NCI-H1092 (cell line): ENCODE data around the gene MBTD1.
"Not testable (repeated sequence)": the region's sequence is repeated elsewhere in the genome, so short reads cannot be mapped to it uniquely, and the experiment has no call there.

Experiments used
- DNase-seq: peaks from one replicate; lab custom pipeline; 2025; lab: John Stamatoyannopoulos, UW

The MBTD1 gene

GRCh38 chr17:51188271-51188833 is 71.5 kb downstream of the MBTD1 start:
- no peak for DNase-seq

- DNase-seq: no peak
Observed at GRCh38 chr17:51185763-51186332, 74.0 kb downstream of the MBTD1 start.

- no peak for DNase-seq
Observed at GRCh38 chr17:51184124-51184523, 75.7 kb downstream of the MBTD1 start.

DNA sequence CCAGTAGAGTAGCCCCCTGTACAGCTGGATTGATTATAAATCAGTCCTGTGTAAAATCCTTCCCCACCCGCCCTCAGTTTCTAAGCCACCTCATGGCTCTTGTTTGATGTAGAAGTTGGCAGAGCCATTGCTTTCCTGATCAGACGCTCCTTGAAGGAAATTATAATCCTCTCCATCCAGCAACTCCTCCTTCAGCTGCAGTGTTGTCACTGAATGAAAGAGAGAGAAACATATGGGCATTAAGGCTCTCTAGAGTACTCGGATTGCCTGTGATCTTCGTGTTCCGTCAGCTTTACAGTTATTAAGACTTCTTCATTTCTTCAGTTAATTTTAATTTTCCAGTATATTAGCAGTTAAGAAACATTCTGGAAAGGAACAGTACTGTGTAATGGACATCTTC is 79.4 kb downstream of the MBTD1 start:
- DNase-seq: no peak

DNA sequence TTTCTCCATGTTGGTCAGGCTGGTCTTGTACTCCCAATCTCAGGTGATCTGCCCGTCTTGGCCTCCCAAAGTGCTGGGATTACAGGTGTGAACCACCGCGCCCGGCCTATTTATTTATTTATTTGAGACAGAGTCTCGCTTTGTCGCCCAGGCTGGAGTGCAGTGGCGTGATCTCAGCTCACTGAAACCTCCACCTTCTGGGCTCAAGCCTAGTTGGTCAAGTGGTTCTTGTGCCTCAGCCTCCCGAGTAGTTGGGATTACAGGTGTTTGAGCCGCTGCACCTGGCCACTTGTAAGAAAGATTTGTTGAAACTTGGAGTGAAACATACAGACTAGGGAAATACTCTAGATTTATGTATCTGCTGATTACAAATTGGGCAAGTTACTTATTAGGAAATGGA is 87.8 kb downstream of the MBTD1 start:
- DNase-seq: not testable (repeated sequence)

DNA sequence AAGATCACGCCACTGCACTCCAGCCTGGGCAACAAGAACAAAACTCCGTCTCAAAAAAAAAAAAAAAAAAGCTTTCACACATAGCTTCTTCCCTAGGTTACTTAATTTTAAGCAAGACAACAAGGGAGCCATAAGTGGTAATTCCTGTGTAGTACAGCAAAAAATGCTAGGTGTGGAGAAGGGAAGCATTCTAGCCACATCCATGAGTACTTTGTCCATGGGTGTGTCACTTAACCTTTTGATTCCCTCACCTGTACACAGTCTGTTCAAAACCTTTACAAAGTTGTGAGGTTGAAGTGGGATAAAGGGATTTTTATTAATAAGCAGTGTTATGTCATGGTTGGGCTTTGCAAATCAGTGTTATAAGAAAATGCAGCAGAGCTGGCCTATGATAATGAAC is 89.1 kb downstream of the MBTD1 start:
- DNase-seq: no peak

- no peak for DNase-seq
Observed at GRCh38 chr17:51169340-51169739, 90.5 kb downstream of the MBTD1 start.

DNA sequence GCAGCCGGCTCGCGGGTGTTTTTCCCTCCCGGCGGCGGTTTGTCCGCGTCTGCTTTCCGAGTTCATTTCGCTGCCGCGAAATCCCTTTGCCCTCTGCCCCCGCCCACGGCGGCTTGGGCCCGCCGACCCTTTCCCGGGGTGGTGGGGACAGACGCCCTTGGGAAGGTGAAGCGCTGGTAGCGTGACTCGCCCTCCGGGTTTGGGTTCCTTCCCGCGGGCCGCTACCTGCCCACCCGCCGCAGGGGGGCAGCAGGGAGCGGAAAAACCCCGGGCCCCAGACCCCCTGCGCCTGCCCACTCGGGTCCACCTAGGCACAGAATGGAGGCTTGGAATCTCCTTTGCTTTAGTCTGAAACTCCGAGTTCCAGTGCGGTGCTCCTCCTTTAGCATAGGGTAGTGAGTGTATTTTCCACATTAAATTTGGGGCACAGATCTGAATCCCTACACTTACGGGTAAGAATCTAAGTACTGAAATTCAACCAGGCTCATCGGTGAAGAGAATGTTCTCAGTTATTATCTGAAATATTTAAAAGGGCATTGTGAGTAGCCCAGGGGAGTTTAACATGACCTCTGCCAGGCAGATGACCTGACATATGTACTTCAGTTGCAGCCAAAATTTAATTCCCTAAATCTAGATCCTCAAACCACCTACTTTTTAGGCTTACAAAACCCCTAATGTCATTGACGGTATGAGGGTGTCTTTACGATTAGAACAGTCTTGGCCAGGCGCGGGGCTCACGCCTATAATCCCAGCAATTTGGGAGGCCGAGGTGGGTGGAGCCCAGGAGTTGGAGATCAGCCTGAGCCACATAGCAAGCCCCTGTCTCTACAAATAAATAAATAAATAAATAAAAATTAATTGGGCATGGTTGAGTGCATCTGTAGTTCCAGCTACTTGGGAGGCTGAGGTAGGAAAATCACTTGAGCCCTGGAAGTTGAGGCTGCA is 92.6 kb downstream of the MBTD1 start:
- DNase-seq: peak; percentile 18

DNA sequence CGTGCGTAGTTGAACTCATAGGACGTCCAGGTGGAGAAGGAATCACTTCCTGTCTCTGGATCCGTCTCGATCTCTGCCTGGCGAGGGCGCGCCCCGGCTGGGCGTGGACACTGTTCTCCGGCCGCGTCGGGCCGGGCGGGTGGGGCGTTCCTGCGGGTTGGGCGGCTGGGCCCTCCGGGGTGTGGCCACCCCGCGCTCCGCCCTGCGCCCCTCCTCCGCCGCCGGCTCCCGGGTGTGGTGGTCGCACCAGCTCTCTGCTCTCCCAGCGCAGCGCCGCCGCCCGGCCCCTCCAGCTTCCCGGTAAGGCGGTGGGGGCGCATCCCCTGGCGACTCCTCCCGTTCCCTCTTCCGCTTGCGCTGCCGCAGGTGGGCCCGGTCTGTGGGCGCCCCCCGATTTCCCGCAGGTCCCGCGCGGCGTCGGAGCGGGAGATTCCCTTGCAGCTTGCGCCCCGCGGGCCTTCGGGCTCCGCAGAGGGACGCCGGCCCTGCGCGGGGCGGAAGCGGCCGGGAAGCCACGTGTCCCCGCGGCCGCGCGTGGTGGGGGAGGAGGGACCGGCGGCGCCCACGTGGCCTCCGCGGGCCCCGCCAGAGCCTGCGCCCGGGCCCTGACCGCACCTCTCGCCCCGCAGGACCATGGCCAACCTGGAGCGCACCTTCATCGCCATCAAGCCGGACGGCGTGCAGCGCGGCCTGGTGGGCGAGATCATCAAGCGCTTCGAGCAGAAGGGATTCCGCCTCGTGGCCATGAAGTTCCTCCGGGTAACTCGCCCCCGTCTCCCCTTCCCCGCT is 93.5 kb downstream of the MBTD1 start, which contains the start of gene NME2:
TSS of gene NME2 (plus strand) at position 214 of the 789 bp plus-strand sequence. CDS start at position 634, 420 bp downstream.
- peak; percentile 70 for DNase-seq

- DNase-seq: no peak
Observed at GRCh38 chr17:51165680-51166197, 94.1 kb downstream of the MBTD1 start.

- no peak for DNase-seq
Observed at GRCh38 chr17:51164911-51165679, 94.8 kb downstream of the MBTD1 start.

GRCh38 chr17:51161541-51161940 is 98.3 kb downstream of the MBTD1 start:
- DNase-seq: no peak

DNA sequence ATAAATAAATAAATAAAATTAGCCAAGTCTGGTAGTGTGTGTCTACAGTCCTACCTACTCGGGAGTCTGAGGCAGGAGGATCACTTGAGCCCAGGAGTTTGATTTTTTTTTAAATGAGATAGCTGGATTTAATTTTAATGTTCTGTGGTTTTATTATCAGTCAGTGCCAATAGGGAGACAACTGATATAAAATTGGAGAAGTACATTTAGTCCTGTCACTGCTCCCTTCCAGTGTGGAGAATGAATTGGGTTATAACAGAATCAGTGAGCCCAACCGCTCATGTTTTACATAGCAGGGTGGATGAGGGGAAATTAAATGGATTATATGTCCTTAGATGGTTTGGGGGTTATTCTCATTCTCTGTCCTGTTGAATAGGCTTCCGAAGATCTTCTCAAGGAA is 100.2 kb downstream of the MBTD1 start:
- DNase-seq: no peak

DNA sequence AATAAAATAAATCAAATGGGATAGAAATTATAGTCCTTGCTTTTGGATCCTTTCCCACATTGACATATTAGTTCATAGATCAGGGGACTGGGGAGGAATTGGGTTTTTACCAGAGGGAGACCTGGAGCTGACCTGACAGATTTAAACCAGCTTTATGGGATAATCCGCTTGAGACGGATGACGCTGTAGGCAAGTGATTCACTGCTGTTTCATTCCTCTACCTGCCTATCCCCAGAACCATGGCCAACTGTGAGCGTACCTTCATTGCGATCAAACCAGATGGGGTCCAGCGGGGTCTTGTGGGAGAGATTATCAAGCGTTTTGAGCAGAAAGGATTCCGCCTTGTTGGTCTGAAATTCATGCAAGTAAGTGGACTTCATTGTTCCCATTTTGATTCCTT is 104.4 kb downstream of the MBTD1 start:
- no peak for DNase-seq

- no peak for DNase-seq
Observed at GRCh38 chr17:51154176-51154575, 105.7 kb downstream of the MBTD1 start.

DNA sequence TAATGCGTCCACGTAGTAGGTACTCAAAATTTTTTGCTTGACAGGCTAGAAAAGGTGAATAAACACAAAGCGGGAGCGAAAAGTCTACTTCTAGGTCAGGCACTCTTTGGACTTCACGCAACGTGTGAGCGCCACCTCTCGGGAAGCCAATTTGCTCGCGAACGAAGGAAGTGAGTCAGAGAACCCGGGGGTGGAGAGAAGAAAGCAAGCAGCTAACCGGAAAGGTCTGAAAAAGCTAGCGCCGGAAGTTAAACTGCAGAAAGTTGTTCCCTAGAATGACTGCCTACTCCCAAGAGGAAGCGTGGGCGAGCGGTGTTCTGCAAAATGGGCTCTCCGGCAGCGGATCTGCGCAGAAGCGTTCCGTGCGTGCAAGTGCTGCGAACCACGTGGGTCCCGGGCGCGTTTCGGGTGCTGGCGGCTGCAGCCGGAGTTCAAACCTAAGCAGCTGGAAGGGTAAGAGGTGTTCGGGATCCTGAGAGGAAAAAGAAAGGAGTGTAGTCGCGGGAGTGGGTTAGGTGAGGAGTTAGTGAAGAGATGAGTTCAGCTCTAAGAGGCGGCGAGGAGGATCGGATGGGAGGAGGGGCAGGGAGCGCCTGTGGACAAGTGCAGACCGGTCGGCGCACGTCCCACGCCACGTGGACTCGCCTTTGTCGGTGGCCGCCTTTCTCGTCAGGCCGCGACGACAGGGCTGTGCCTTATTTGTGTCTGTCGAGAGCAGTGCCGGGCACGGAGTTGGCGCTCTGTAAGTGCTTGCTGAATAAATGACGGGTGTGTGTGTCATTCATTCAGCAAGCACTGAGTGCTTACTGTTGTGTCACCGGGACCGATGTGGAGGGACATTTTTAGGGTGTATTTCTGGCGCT is 106.4 kb downstream of the MBTD1 start, which contains the start of gene NME1:
TSS of gene NME1 (plus strand) at position 350 of the 863 bp plus-strand sequence. CDS start 2,096 bp downstream, outside the sequence.
- peak; percentile 98 for DNase-seq

- DNase-seq: no peak
Observed at GRCh38 chr17:51152766-51153209, 107.1 kb downstream of the MBTD1 start.

DNA sequence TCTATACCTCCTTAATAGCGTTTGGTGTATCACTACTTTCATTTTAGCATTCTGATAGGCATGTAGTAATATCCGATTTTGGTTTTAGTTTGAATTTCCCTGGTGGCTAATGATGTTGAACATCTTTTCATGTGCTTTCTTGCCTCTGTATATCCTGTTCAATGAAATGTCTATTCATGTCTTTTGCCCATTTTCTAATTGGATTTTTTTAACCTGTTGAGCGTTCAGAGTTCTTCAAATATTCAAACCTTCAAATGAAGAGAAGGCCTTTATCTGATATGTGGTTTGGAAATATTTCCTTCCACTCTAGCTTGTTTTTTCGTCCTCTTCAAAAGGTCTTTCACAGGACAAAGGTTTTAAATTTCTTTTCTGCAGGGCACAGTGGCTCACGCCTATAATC is 108.9 kb downstream of the MBTD1 start:
- no peak for DNase-seq

DNA sequence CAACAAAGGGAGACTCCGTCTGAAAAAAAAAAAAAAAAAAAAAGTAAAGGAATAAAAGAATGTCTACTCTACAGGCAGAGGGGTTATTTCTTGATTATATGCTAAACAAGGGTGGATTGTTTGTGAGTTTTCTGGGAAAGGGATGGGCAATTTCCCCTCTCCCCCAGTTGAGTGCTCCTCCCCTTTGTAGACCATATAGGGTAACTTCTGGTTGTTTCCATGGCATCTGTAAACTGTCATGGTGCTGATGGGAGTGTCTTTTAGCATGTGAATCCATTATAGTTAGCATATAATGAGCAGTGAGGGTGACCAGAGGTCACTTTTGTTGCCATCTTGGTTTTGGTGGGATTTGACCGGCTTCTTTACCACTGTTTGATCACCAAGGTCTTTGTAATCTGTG is 110.7 kb downstream of the MBTD1 start:
- DNase-seq: no peak

DNA sequence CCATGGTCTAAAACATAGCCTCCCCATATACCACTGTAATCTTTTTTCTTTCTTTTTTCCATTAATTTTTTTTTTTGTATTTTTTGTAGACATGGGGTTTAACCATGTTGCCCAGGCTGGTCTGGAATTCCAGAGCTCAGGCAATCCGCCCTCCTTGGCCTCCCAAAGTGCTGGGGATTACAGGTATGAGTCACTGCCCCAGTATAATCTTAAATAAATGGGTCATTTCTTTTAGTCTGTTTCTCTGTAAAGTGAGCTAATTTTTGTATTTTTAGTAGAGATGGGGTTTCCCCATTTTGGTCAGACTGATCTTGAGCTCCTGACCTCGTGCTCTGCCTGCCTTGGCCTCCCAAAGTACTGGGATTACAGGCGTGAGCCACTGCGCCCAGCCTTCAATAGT is 112.2 kb downstream of the MBTD1 start:
- no peak for DNase-seq
